Endothelial cell of umbilical vein (primary cell): Measurements from ENCODE around the gene SLC22A6. TPM values are rescaled to one million over a fixed set of nuclear protein-coding genes. Genes with fewer than 3 reads are reported as not detected.

Experiments
- BruUV-seq: library from RNA; stranded (reverse); fragments of 400-500 nt; replicated peaks from 2 replicates; lab custom pipeline; 2021; lab: Mats Ljungman, UMichigan
- CTCF ChIA-PET: fragments of 300-600, 350-600 bp; sonication (Branson Sonifier 250); formaldehyde crosslinking; loops from one replicate; lab custom pipeline; 2021; ENCODE audit warnings: antibody characterized with exemption, inconsistent platforms; lab: Charles Lee
- POLR2A ChIA-PET: fragments of 300-600, 350-600 bp; sonication (Branson Sonifier 250); formaldehyde crosslinking; loops from one replicate; lab custom pipeline; 2021; ENCODE audit warnings: antibody characterized with exemption, inconsistent platforms; lab: Charles Lee
- DNase-seq: peaks from one replicate; pipeline ENCODE4 v3.0.0-alpha.2; 2011; ENCODE audit warnings: low read depth, low spot score
- FAIRE-seq: peaks from 2 replicates; lab custom pipeline; 2011; peaks lifted over from hg19 to GRCh38; lab: Jason Lieb, UNC
- H2AFZ ChIP-seq: 2 replicates; pipeline ENCODE4 v1.6.0; 2012; ENCODE audit warnings: low read depth, low read length, control low read depth, inconsistent platforms
- H3K27ac ChIP-seq: 2 replicates; pipeline ENCODE4 v1.5.1; 2011; ENCODE audit warnings: low read depth, mild to moderate bottlenecking, control low read depth, low read length, moderate library complexity; ENCODE audit not compliant: insufficient read depth
- H3K27me3 ChIP-seq, 2 experiments: 2 replicates each; pipeline versions ENCODE4 v1.6.0 to v1.6.1; 2011; ENCODE audit warnings: low read length in 2 of 2, mixed read lengths in 1 of 2; ENCODE audit not compliant: control insufficient read depth in 2 of 2, insufficient read depth in 2 of 2
- H3K36me3 ChIP-seq, 2 experiments: 2 replicates in 1 of 2; 3 replicates in 1 of 2; pipeline ENCODE4 v1.5.1; 2011; ENCODE audit warnings: low read length in 2 of 2, mild to moderate bottlenecking in 1 of 2, moderate library complexity in 1 of 2; ENCODE audit not compliant: control insufficient read depth in 2 of 2, insufficient read depth in 2 of 2; ENCODE audit errors: extremely low read depth in 1 of 2
- H3K4me1 ChIP-seq: 3 replicates; pipeline ENCODE4 v1.5.1; 2011; ENCODE audit warnings: mild to moderate bottlenecking, low read length; ENCODE audit not compliant: control insufficient read depth, insufficient read depth; ENCODE audit errors: extremely low read depth
- H3K4me2 ChIP-seq: 2 replicates; pipeline ENCODE4 v1.6.1; 2011; ENCODE audit warnings: low read length, control low read depth, mixed read lengths; ENCODE audit not compliant: insufficient read depth
- H3K4me3 ChIP-seq, 3 experiments: fragments of 200-600 bp in 1 of 3; sonication (generic), shearing (Covaris generic) in 1 of 3; replicated peaks in 1 of 3; 2 replicates each; pipeline ENCODE4 v1.5.1; 2011 to 2016; ENCODE audit warnings: control low read depth in 3 of 3, low read length in 3 of 3, mild to moderate bottlenecking in 2 of 3, inconsistent platforms in 1 of 3, low read depth in 1 of 3, moderate library complexity in 1 of 3; ENCODE audit not compliant: insufficient read depth in 1 of 3
- H3K79me2 ChIP-seq: 2 replicates; pipeline ENCODE4 v1.6.0; 2012; ENCODE audit warnings: low read length, inconsistent platforms; ENCODE audit not compliant: control insufficient read depth, insufficient read depth
- H3K9ac ChIP-seq: replicated peaks from 2 replicates; pipeline ENCODE3; 2011; ENCODE audit warnings: low read length, control low read depth; ENCODE audit not compliant: insufficient read depth; ENCODE audit errors: extremely low read depth
- H3K9me1 ChIP-seq: replicated peaks from 3 replicates; pipeline ENCODE4 v1.6.0; 2011; ENCODE audit warnings: mild to moderate bottlenecking, low read length; ENCODE audit not compliant: control insufficient read depth, insufficient read depth; ENCODE audit errors: extremely low read depth
- H3K9me3 ChIP-seq: replicated peaks from 2 replicates; pipeline ENCODE4 v1.5.1; 2012; ENCODE audit warnings: low read length, inconsistent platforms; ENCODE audit not compliant: control insufficient read depth, insufficient read depth
- H4K20me1 ChIP-seq: replicated peaks from 2 replicates; pipeline ENCODE3; 2011; ENCODE audit warnings: mild to moderate bottlenecking, low read length; ENCODE audit not compliant: control insufficient read depth, insufficient read depth; ENCODE audit errors: extremely low read depth
- EZH2 ChIP-seq: IDR thresholded peaks from 2 replicates; pipeline ENCODE4 v1.6.1; 2012; ENCODE audit warnings: borderline replicate concordance, low read depth, mild to moderate bottlenecking, moderate library complexity, low read length, inconsistent platforms; ENCODE audit not compliant: severe bottlenecking
- GATA2 ChIP-seq: IDR thresholded peaks from 2 replicates; pipeline ENCODE4 v1.7.0; 2011; ENCODE audit warnings: low read depth, mild to moderate bottlenecking, moderate library complexity, mixed read lengths, low read length; ENCODE audit not compliant: insufficient read length, insufficient read depth
- dilution Hi-C: fragments of 300-500 bp; cut with MboI; formaldehyde crosslinking; loops from one replicate; pipeline ENCODE4 v1.15.0; 2019; ENCODE audit warnings: low sequenced_read_pairs; ENCODE audit not compliant: extremely low pct_ligation_motif_present
- intact Hi-C: fragments of 100-400 bp; cut with micrococcal nuclease; formaldehyde crosslinking; loops from one replicate; pipeline ENCODE4 v1.10.0; 2022
- polyA plus RNA-seq, 4 experiments: library from polyadenylated mRNA; depleted of rRNA in 3 of 4; stranded (reverse) in 3 of 4; unstranded in 1 of 4; fragments of >200 nt; gene quantifications; 2 replicates each; pipeline versions ENCODE4 v1.2.1 to v1.2.3, GENCODE V29; 2011 to 2012; ENCODE audit warnings: missing spikeins in 1 of 4
- small RNA-seq: library from RNA; depleted of rRNA; stranded (forward); fragments of <200 nt; gene quantifications from one replicate; pipeline ENCODE3, GENCODE V24; 2012; ENCODE audit warnings: low replicate concordance, low read depth; ENCODE audit not compliant: insufficient read depth, insufficient read length
- total RNA-seq: library from RNA; stranded (reverse); gene quantifications from 2 replicates; pipeline ENCODE4 v1.2.3, GENCODE V29; 2021

Gene SLC22A6
- total and polyA plus RNA-seq, 2 donors (not counting 3 experiments of a cell fraction or from before 2014, with no cell fraction given) = not detected

- no peaks in the 10 kb centered on the region for H3K36me3 ChIP-seq
- intact Hi-C loops (no loop called here), dilution Hi-C loops (no loop called here)
- no peak overlapping the region for H3K4me2 ChIP-seq
- no TSS peak for BruUV-seq
- no peak overlapping the region for H3K4me3 ChIP-seq
- no peaks in the 10 kb centered on the region for H3K9me1 ChIP-seq
- H3K9ac ChIP-seq = no peak overlapping the region
- POLR2A ChIA-PET = no interaction called here
- peaks cover 32 to 47% of the 10 kb centered on the region in 2 experiments for H3K27me3 ChIP-seq
- H3K9me3 ChIP-seq = no peaks in the 10 kb centered on the region
- no peaks in the 10 kb centered on the region for H3K79me2 ChIP-seq
- no peak overlapping the region for H3K27ac ChIP-seq
- CTCF ChIA-PET = interaction anchor here (0.8 to 1.3 kb wide), 3 partner anchors 18 to 97 kb away, joined by 3 read pairs; no protein-coding TSS in a partner anchor
- no peak for FAIRE-seq
- DNase-seq = no peak
- no peak overlapping the region for H2AFZ ChIP-seq
- peaks cover 6% of the 10 kb centered on the region for H3K4me1 ChIP-seq
- H4K20me1 ChIP-seq = no peaks in the 10 kb centered on the region
- TF ChIP-seq EZH2 (peak; percentile 14), GATA2 (no peak)
Observed at GRCh38 chr11:62926680-62927455, 57.9 kb downstream of the SLC22A6 start.

Small RNA genes within 50 kb of the gene (small RNA-seq; reads per million reads assigned to genes)
- gene RN7SL259P = not detected

Other genes starting within 250 kb of the SLC22A6 start
- gene ZBTB3, start 230.8 kb downstream of the SLC22A6 start, total RNA-seq = 6.9 and 8.1 TPM in 2 replicates
- 3.7 and 4.1 TPM in 2 replicates for gene ZBTB3, start 230.8 kb downstream of the SLC22A6 start, polyA plus RNA-seq
- 94.3 and 96.2 TPM in 2 replicates for gene POLR2G, start 223.4 kb downstream of the SLC22A6 start, total RNA-seq
- 258 and 266 TPM in 2 replicates for gene POLR2G, start 223.4 kb downstream of the SLC22A6 start, polyA plus RNA-seq
- 28.9 and 30.4 TPM in 2 replicates for gene TAF6L, start 213.6 kb downstream of the SLC22A6 start, total RNA-seq
- 28.6 and 33.3 TPM in 2 replicates for gene TAF6L, start 213.6 kb downstream of the SLC22A6 start, polyA plus RNA-seq
- 27.6 and 27.8 TPM in 2 replicates for gene TMEM179B, start 197.6 kb downstream of the SLC22A6 start, total RNA-seq
- 102 and 123 TPM in 2 replicates for gene TMEM179B, start 197.6 kb downstream of the SLC22A6 start, polyA plus RNA-seq
- 11.8 and 12.7 TPM in 2 replicates for gene TMEM223, start 193.0 kb downstream of the SLC22A6 start, total RNA-seq
- gene TMEM223, start 193.0 kb downstream of the SLC22A6 start, polyA plus RNA-seq = 26.7 and 31.8 TPM in 2 replicates
- gene NXF1, start 179.5 kb downstream of the SLC22A6 start, total RNA-seq = 71.4 and 74.4 TPM in 2 replicates
- gene NXF1, start 179.5 kb downstream of the SLC22A6 start, polyA plus RNA-seq = 99.8 and 101 TPM in 2 replicates
- gene STX5, start 152.9 kb downstream of the SLC22A6 start, total RNA-seq = 41.3 and 42.8 TPM in 2 replicates
- 46.4 and 50.7 TPM in 2 replicates for gene STX5, start 152.9 kb downstream of the SLC22A6 start, polyA plus RNA-seq
- not detected in 2 replicates for gene TEX54, start 152.1 kb downstream of the SLC22A6 start, total RNA-seq
- gene TEX54, start 152.1 kb downstream of the SLC22A6 start, polyA plus RNA-seq = not detected in 2 replicates
- gene WDR74, start 145.4 kb downstream of the SLC22A6 start, total RNA-seq = 51.7 and 51.8 TPM in 2 replicates
- 44.7 and 44.8 TPM in 2 replicates for gene WDR74, start 145.4 kb downstream of the SLC22A6 start, polyA plus RNA-seq
- gene SLC3A2, start 104.1 kb downstream of the SLC22A6 start, total RNA-seq = 190 and 208 TPM in 2 replicates
- gene SLC3A2, start 104.1 kb downstream of the SLC22A6 start, polyA plus RNA-seq = 337 and 344 TPM in 2 replicates
- not detected in 2 replicates for gene CHRM1, start 63.6 kb downstream of the SLC22A6 start, total RNA-seq
- gene CHRM1, start 63.6 kb downstream of the SLC22A6 start, polyA plus RNA-seq = not detected in 2 replicates
- not detected in 2 replicates for gene SLC22A8, start 30.9 kb upstream of the SLC22A6 start, total RNA-seq
- not detected in 2 replicates for gene SLC22A8, start 30.9 kb upstream of the SLC22A6 start, polyA plus RNA-seq
- gene SLC22A24, start 159.3 kb upstream of the SLC22A6 start, total RNA-seq = not detected in 2 replicates
- not detected in 2 replicates for gene SLC22A24, start 159.3 kb upstream of the SLC22A6 start, polyA plus RNA-seq